ENCODE data around the gene SLC7A6OS.

SLC7A6OS gene

DNA sequence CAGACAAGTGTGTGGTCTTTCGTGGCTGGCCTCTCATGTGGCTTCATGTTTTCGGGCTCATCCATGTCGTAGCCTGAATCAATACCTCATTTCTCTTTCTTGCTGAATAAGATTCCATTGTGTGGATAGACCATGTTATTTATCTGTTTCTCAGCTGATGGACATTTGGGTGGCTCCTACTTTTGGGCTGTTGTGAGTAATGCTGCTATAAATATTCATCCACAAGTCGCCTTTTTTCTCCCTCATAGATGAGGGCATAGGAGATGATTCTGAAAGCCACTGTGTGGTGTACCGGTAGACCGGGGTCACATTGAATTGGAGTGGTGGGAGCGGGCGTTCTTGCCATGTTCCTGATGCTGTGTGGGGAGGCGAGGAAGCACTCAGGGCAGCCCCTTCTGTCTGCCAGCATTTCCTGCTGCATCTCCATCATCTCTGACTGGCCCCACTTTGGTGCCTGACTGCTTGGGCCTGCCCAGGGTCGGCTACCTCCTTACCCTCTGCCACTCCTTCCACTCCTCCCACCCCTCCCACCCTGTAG, 40.1 kb upstream of the SLC7A6OS start:
- POLR2A ChIA-PET, result no interaction called here
- no peak overlapping the region for H3K4me3 ChIP-seq (ENCODE audit: low read depth, low read length)
- CTCF ChIA-PET, result interaction anchor here (0.6 kb wide), 1 partner anchor 14 kb away, joined by 3 read pairs; no protein-coding TSS in a partner anchor
- TF ChIP-seq, protein P1, sequence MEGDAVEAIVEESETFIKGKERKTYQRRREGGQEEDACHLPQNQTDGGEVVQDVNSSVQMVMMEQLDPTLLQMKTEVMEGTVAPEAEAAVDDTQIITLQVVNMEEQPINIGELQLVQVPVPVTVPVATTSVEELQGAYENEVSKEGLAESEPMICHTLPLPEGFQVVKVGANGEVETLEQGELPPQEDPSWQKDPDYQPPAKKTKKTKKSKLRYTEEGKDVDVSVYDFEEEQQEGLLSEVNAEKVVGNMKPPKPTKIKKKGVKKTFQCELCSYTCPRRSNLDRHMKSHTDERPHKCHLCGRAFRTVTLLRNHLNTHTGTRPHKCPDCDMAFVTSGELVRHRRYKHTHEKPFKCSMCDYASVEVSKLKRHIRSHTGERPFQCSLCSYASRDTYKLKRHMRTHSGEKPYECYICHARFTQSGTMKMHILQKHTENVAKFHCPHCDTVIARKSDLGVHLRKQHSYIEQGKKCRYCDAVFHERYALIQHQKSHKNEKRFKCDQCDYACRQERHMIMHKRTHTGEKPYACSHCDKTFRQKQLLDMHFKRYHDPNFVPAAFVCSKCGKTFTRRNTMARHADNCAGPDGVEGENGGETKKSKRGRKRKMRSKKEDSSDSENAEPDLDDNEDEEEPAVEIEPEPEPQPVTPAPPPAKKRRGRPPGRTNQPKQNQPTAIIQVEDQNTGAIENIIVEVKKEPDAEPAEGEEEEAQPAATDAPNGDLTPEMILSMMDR (IDR thresholded peaks at IDR 0.05; ENCODE audit: insufficient read depth, low read length, missing control alignments), result no peak
- DNase-seq (ENCODE audit: low read depth, low spot score), result no peak

DNA sequence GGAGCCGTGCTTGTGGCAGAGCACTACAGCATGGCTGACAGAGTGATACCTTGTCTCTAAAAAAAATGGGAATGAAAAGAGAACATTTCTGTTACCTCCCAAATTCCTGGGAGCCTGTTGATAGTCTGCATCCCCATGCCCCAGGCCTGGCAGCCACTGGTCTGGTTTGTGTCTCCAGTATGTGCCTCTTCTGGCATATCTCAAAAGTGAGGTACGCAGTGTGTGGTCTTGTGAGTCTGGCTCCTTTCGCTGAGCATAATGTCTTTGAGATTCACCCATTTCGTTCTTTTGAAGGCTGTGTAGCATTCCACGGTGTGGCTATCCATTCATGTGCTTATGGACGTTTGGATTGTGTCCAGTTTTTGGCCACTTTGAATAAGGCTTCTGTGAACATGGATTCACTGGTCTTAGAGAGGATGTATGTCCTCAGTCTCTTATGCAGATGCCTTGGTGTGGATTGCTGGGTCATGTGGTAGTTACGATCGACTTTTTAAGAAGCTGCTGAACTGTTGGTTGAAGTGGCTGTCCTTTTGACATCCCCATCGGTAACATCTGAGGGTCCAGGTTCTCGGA, 39.2 kb upstream of the SLC7A6OS start:
- ChIA-PET CTCF (interaction anchor here (1.2 kb wide), 1 partner anchor 13 kb away, joined by 3 read pairs; no protein-coding TSS in a partner anchor), POLR2A (no interaction called here)
- no peak overlapping the region for H3K4me3 ChIP-seq (ENCODE audit: low read depth, low read length)
- no peak for DNase-seq (ENCODE audit: low read depth, low spot score)
- TF ChIP-seq, protein P1 (IDR thresholded peaks at IDR 0.05; ENCODE audit: insufficient read depth, low read length, missing control alignments), result no peak

DNA sequence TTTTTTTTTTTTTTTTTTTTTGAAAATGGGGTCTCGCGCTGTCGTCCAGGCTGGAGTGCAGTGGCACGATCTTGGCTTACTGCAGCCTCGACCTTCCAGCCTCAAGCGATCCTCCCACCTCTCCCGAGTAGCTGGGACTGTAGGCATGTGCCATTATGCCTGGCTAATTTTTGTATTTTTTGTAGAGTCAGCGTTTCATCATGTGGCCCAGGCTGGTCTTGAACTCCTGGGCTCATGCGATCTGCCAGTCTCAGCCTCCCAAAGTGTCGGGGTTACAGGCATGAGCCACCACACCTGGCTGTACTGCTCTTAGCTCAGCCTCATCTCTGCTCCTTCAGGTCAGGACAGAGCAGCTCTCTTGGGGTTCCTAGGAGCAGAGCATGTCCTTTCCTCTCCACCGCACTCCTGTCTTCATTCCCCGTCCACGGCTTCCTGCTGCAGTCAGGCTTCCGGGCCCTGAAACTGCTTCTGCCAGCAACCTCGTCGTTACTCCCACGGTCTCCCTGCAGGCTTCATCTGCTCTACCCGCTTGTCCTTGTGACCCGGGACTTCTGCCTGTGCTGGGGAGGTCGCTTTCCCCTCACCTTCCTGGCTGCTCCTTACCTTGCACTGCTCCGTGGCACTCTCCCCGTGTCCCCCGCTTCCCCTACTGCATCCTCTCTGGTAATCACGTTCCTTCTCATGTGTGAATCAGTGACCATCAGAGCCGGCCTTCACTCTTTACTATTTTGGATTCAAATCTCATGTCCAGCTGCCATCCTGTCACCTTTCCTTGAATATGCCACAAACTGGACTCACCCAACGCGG, 38.1 kb upstream of the SLC7A6OS start:
- no peak overlapping the region for H3K4me3 ChIP-seq (ENCODE audit: low read depth, low read length)
- TF ChIP-seq, protein P1 (IDR thresholded peaks at IDR 0.05; ENCODE audit: insufficient read depth, low read length, missing control alignments), result no peak
- POLR2A ChIA-PET, result no interaction called here
- CTCF ChIA-PET, result interaction anchor here (0.9 to 1.2 kb wide), 2 partner anchors 15 to 85 kb away, joined by 3 read pairs; no protein-coding TSS in a partner anchor
- DNase-seq (ENCODE audit: low read depth, low spot score), result no peak

DNA sequence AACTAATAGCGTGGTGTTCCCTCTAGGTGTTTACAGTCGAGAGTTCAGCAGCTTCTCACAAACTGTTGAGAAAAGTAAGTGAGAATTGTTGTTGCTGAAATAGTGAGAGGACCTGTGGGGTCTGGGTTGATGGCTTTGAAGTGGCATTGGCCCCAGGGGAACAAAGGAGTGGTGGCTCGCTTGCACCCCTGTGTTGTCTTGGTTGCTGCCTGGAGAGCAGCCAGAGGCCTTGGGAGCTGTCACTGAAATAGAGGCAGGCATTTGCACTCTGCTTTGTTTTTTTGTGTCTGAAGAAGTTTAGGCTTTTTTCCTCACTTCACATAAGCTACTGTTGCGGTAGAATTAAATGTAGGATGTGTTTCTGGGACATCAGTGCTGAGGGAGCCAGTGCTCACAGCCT, 36.9 kb upstream of the SLC7A6OS start:
- ChIA-PET POLR2A (no interaction called here), CTCF (no interaction called here)
- DNase-seq (ENCODE audit: low read depth, low spot score), result no peak
- TF ChIP-seq, protein P1 (IDR thresholded peaks at IDR 0.05; ENCODE audit: insufficient read depth, low read length, missing control alignments), result no peak
- H3K4me3 ChIP-seq (ENCODE audit: low read depth, low read length), result no peak overlapping the region

DNA sequence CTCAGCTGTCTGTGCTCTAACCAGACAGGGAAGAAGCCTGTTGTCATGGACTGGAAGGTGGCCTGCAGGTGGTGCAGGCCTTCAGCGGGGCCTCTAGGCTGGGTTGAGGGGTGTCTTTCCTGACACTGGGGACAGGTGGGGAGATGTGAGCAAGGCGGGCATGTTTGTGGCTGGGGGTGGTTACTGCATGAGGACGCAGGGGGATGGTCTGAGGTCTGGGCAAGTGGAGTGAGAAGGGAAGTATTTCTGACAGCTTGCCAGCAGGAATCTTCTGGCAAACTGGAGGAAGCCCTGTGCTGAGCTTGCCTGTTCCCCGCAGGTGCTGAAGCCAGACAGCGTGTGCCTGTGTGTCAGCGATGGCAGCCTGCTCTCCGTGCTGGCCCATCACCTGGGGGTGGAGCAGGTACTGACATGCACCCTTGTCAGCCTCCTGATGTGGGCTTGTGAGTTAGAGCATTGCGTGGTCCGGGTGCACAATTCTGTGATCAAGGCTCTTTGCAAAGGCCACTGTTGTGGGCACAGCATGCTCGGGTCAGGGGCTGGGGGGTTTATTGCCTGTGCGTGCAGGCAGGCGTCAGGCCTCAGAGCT, 36.2 kb upstream of the SLC7A6OS start:
- no peak overlapping the region for H3K4me3 ChIP-seq (ENCODE audit: low read depth, low read length)
- CTCF ChIA-PET, result no interaction called here

More for the DNA sequence above, 36.2 kb upstream of the SLC7A6OS start:
- DNase-seq (ENCODE audit: low read depth, low spot score), result no peak
- TF ChIP-seq, protein P1 (IDR thresholded peaks at IDR 0.05; ENCODE audit: insufficient read depth, low read length, missing control alignments), result no peak
- POLR2A ChIA-PET, result no interaction called here

Measured in AG04449 (cell line).